HepG2 (cell line): ENCODE data around the gene TNFAIP1. TPM values are rescaled to one million over a fixed set of nuclear protein-coding genes. Genes with fewer than 3 reads are reported as not detected.

Source experiments
- BRCA1 ChIP-seq: sonication (generic); formaldehyde crosslinking; IDR thresholded peaks from 2 replicates; pipeline ENCODE4 v1.4.0; 2020; ENCODE audit warnings: missing genetic modification reagents
- FIP1L1 ChIP-seq: fragments of 200-400 bp; formaldehyde crosslinking; IDR thresholded peaks from 2 replicates; pipeline ENCODE4 v1.6.1; 2018; ENCODE audit warnings: low read depth, mild to moderate bottlenecking, low read length, moderate library complexity, borderline replicate concordance; ENCODE audit not compliant: insufficient read depth
- HOXA3 ChIP-seq: sonication (generic); formaldehyde crosslinking; IDR thresholded peaks from 2 replicates; pipeline ENCODE4 v1.5.0; 2020; ENCODE audit warnings: missing genetic modification reagents
- HOXA7 ChIP-seq: sonication (generic); formaldehyde crosslinking; IDR thresholded peaks from 2 replicates; pipeline ENCODE4 v1.8.1; 2022; ENCODE audit warnings: mild to moderate bottlenecking, missing genetic modification reagents, moderate library complexity
- IRF9 ChIP-seq: sonication (generic); formaldehyde crosslinking; IDR thresholded peaks from 2 replicates; pipeline ENCODE4 v1.8.0; 2022; ENCODE audit warnings: missing genetic modification reagents, mild to moderate bottlenecking, borderline replicate concordance
- NR0B2 ChIP-seq: sonication (generic); formaldehyde crosslinking; IDR thresholded peaks from 2 replicates; pipeline ENCODE4 v1.4.0; 2020; ENCODE audit warnings: mild to moderate bottlenecking, missing genetic modification reagents
- PITX1 ChIP-seq: sonication (generic); formaldehyde crosslinking; IDR thresholded peaks from 2 replicates; pipeline ENCODE4 v1.5.1; 2020; ENCODE audit warnings: mild to moderate bottlenecking, missing genetic modification reagents
- SALL1 ChIP-seq: sonication (generic); formaldehyde crosslinking; IDR thresholded peaks from 2 replicates; pipeline ENCODE4 v1.8.0; 2022; ENCODE audit warnings: mild to moderate bottlenecking, missing genetic modification reagents
- SOX13 ChIP-seq, 3 experiments: fragments of 450-650 bp in 1 of 3; sonication (generic) in 1 of 3; formaldehyde crosslinking in 1 of 3; IDR thresholded peaks in 2 of 3; conservative IDR thresholded peaks in 1 of 3; 2 replicates each; pipeline versions ENCODE4 v1.5.0 to v1.6.1; 2016 to 2020; ENCODE audit warnings: antibody characterized with exemption in 1 of 3, mild to moderate bottlenecking in 1 of 3, missing compliant biosample characterization in 1 of 3, missing genetic modification reagents in 1 of 3, moderate library complexity in 1 of 3
- TBP ChIP-seq: sonication (generic); formaldehyde crosslinking; IDR thresholded peaks from 2 replicates; pipeline ENCODE4 v1.5.0; 2020; ENCODE audit warnings: missing genetic modification reagents
- ZBTB7B ChIP-seq: sonication (generic); formaldehyde crosslinking; IDR thresholded peaks from 2 replicates; pipeline ENCODE4 v1.4.0; 2020; ENCODE audit warnings: missing genetic modification reagents
- ZFP62 ChIP-seq: sonication (generic); formaldehyde crosslinking; IDR thresholded peaks from 2 replicates; pipeline ENCODE4 v1.4.0; 2020; ENCODE audit warnings: missing genetic modification reagents
- ZMYM4 ChIP-seq: sonication (generic); formaldehyde crosslinking; IDR thresholded peaks from 2 replicates; pipeline ENCODE4 v1.8.1; 2023; ENCODE audit warnings: mild to moderate bottlenecking, missing genetic modification reagents
- ZNF3 ChIP-seq: IDR thresholded peaks from 2 replicates; pipeline ENCODE4 v1.7.0; 2017; ENCODE audit warnings: inconsistent platforms
- ZNF776 ChIP-seq: sonication (generic); formaldehyde crosslinking; IDR thresholded peaks from 2 replicates; pipeline ENCODE4 v1.4.0; 2020; ENCODE audit warnings: mild to moderate bottlenecking, missing genetic modification reagents
- ZNF841 ChIP-seq: sonication (generic); formaldehyde crosslinking; IDR thresholded peaks from 2 replicates; pipeline ENCODE4 v1.8.1; 2023; ENCODE audit warnings: missing genetic modification reagents, borderline replicate concordance
- polyA plus RNA-seq, 8 experiments: library from polyadenylated mRNA; depleted of rRNA in 3 of 8; stranded (reverse) in 7 of 8; unstranded in 1 of 8; fragments of >200 nt; fragmentation: Illumina TruSeq in 4 of 8; extraction: Trizol in 4 of 8; gene quantifications; 2 replicates each; pipeline versions ENCODE4 v1.2.1 to v1.2.3, GENCODE V29; 2011 to 2016; ENCODE audit warnings: low read depth in 4 of 8, missing spikeins in 1 of 8, mixed read lengths in 1 of 8; ENCODE audit not compliant: insufficient read depth in 1 of 8
- total RNA-seq, 5 experiments: library from RNA; depleted of rRNA; stranded (reverse); fragments of >200 nt; fragmentation: Illumina TruSeq; extraction: Trizol; gene quantifications; 2 replicates each; pipeline ENCODE4 v1.2.3, GENCODE V29; 2016; ENCODE audit warnings: low read depth in 1 of 5
- TF ChIP-seq, protein P1 (sequence below): sonication (generic); formaldehyde crosslinking; IDR thresholded peaks from 2 replicates; pipeline ENCODE4 v1.4.0; 2020; ENCODE audit warnings: mild to moderate bottlenecking, missing genetic modification reagents
- TF ChIP-seq, protein P2 (sequence below): sonication (generic); formaldehyde crosslinking; IDR thresholded peaks from 2 replicates; pipeline ENCODE4 v1.5.1; 2020; ENCODE audit warnings: mild to moderate bottlenecking, missing genetic modification reagents, moderate library complexity

The TNFAIP1 gene
- total and polyA plus RNA-seq, 2 of the 13 experiments (the other 11 are each of a cell fraction or from before 2014, with no cell fraction given), result 17.5 to 40.6 TPM

DNA sequence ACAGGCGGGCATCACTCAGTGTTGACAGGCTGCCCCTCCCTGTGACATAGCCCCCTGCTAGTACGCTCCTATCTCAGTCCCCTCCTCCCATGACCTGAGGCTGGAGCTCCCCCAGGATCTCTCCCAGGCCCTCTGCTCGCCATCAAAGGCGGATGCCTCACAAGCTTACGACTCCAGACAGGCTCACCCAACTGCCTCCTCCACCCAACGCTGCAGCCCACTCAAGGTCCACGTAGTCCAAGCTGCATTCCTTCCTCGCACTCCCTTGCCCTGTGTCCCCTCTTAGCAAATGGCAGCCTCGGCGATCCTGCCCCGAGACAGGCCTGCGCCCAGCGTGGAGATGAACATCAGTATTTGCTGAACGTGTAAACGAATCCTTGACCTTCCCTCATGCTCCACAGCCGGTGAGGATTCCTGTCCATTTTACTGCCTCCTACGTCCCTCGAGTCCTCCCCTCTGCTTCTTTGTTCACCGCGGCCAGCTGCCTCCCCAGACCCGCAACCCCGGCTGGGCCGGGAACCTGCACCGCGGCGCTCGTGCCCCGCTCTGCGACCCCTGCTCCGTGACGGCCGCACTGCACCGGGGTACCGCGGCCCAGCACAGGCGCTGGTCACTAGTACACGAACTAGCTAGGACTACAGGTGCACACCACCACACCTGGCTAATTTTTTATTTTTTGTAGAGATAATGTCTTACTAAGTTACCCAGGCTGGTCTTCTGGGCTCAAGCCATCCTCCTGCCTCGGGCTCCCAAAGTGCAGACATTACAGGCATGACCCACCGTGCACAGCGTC lies 17.4 kb upstream of the TNFAIP1 start (continued):
- TF ChIP-seq, protein P1, sequence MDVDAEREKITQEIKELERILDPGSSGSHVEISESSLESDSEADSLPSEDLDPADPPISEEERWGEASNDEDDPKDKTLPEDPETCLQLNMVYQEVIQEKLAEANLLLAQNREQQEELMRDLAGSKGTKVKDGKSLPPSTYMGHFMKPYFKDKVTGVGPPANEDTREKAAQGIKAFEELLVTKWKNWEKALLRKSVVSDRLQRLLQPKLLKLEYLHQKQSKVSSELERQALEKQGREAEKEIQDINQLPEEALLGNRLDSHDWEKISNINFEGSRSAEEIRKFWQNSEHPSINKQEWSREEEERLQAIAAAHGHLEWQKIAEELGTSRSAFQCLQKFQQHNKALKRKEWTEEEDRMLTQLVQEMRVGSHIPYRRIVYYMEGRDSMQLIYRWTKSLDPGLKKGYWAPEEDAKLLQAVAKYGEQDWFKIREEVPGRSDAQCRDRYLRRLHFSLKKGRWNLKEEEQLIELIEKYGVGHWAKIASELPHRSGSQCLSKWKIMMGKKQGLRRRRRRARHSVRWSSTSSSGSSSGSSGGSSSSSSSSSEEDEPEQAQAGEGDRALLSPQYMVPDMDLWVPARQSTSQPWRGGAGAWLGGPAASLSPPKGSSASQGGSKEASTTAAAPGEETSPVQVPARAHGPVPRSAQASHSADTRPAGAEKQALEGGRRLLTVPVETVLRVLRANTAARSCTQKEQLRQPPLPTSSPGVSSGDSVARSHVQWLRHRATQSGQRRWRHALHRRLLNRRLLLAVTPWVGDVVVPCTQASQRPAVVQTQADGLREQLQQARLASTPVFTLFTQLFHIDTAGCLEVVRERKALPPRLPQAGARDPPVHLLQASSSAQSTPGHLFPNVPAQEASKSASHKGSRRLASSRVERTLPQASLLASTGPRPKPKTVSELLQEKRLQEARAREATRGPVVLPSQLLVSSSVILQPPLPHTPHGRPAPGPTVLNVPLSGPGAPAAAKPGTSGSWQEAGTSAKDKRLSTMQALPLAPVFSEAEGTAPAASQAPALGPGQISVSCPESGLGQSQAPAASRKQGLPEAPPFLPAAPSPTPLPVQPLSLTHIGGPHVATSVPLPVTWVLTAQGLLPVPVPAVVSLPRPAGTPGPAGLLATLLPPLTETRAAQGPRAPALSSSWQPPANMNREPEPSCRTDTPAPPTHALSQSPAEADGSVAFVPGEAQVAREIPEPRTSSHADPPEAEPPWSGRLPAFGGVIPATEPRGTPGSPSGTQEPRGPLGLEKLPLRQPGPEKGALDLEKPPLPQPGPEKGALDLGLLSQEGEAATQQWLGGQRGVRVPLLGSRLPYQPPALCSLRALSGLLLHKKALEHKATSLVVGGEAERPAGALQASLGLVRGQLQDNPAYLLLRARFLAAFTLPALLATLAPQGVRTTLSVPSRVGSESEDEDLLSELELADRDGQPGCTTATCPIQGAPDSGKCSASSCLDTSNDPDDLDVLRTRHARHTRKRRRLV (CRISPR knock-in tag), result 0 out of 2 replicates have a peak, but pooled peaks have one; percentile 19
- no peak for TF ChIP-seq FIP1L1
- TF ChIP-seq, protein P2, sequence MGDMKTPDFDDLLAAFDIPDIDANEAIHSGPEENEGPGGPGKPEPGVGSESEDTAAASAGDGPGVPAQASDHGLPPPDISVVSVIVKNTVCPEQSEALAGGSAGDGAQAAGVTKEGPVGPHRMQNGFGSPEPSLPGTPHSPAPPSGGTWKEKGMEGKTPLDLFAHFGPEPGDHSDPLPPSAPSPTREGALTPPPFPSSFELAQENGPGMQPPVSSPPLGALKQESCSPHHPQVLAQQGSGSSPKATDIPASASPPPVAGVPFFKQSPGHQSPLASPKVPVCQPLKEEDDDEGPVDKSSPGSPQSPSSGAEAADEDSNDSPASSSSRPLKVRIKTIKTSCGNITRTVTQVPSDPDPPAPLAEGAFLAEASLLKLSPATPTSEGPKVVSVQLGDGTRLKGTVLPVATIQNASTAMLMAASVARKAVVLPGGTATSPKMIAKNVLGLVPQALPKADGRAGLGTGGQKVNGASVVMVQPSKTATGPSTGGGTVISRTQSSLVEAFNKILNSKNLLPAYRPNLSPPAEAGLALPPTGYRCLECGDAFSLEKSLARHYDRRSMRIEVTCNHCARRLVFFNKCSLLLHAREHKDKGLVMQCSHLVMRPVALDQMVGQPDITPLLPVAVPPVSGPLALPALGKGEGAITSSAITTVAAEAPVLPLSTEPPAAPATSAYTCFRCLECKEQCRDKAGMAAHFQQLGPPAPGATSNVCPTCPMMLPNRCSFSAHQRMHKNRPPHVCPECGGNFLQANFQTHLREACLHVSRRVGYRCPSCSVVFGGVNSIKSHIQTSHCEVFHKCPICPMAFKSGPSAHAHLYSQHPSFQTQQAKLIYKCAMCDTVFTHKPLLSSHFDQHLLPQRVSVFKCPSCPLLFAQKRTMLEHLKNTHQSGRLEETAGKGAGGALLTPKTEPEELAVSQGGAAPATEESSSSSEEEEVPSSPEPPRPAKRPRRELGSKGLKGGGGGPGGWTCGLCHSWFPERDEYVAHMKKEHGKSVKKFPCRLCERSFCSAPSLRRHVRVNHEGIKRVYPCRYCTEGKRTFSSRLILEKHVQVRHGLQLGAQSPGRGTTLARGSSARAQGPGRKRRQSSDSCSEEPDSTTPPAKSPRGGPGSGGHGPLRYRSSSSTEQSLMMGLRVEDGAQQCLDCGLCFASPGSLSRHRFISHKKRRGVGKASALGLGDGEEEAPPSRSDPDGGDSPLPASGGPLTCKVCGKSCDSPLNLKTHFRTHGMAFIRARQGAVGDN, result peak; percentile 65; the same call in 1 of the 2 replicates
- TF ChIP-seq HOXA7 (CRISPR knock-in tag), result no peak; the same call in 1 of the 2 replicates
- TF ChIP-seq SALL1, result peak; percentile 39
- TF ChIP-seq BRCA1 (CRISPR knock-in tag), result no peak
- TF ChIP-seq ZNF3 (CRISPR knock-in tag), result 0 out of 2 replicates have a peak, but pooled peaks have one; percentile 48
- TF ChIP-seq ZFP62 (CRISPR knock-in tag), result no peak
- 0 out of 2 replicates have a peak, but pooled peaks have one; percentile 11 for TF ChIP-seq ZNF776 (CRISPR knock-in tag)
- no peak for TF ChIP-seq HOXA3 (CRISPR knock-in tag)
- no peak for TF ChIP-seq ZMYM4
- 0 out of 2 replicates have a peak, but pooled peaks have one; percentile 34 for TF ChIP-seq IRF9 (CRISPR knock-in tag)
- no peak for TF ChIP-seq PITX1
- TF ChIP-seq ZNF841, result no peak
- 0 out of 2 replicates have a peak, but pooled peaks have one; percentile 47 for TF ChIP-seq ZBTB7B
- TF ChIP-seq SOX13 (IDR thresholded peaks at IDR 0.05), result no peak
- TF ChIP-seq SOX13 (CRISPR knock-in tag; conservative IDR thresholded peaks at IDR 0.05 in 1 of 2, IDR thresholded peaks at IDR 0.05 in 1 of 2), result no peak
- no peak for TF ChIP-seq TBP
- 0 out of 2 replicates have a peak, but pooled peaks have one; percentile 42 for TF ChIP-seq NR0B2 (CRISPR knock-in tag)
